CD14-positive monocyte (primary cell): ENCODE measurements around the gene NARF. TPM values are rescaled to one million over a fixed set of nuclear protein-coding genes. Genes with fewer than 3 reads are reported as not detected.
"Not testable (repeated sequence)": the region's sequence is repeated elsewhere in the genome, so short reads cannot be mapped to it uniquely, and the experiment has no call there.

Experiments
- DNase-seq, 3 donors: peaks; one replicate each; pipeline ENCODE4 v3.0.0-alpha.2; 2011 to 2022
- H2AFZ ChIP-seq: 2 replicates; pipeline ENCODE4 v1.6.0; 2012; ENCODE audit warnings: mild to moderate bottlenecking, low read depth, low read length, inconsistent platforms; ENCODE audit not compliant: insufficient read depth, poor library complexity, severe bottlenecking
- H3K27ac ChIP-seq, 2 donors: 1 replicate in 1 of 2; 2 replicates in 1 of 2; pipeline ENCODE4 v1.5.1; 2012 to 2013; ENCODE audit warnings: low read length in 2 of 2, control low read depth in 1 of 2, inconsistent platforms in 1 of 2, low read depth in 1 of 2, mild to moderate bottlenecking in 1 of 2
- H3K27me3 ChIP-seq, 2 donors: one replicate each; pipeline versions ENCODE4 v1.6.0 to v1.6.1; 2011 to 2013; ENCODE audit warnings: low read length in 2 of 2; ENCODE audit not compliant: control insufficient read depth in 2 of 2, insufficient read depth in 2 of 2
- H3K36me3 ChIP-seq, 2 donors: replicated peaks in 1 of 2; 1 replicate in 1 of 2; 2 replicates in 1 of 2; pipeline versions ENCODE4 v1.5.1 to v1.6.1; 2012 to 2013; ENCODE audit warnings: low read length in 2 of 2, control low read depth in 1 of 2, inconsistent platforms in 1 of 2, mild to moderate bottlenecking in 1 of 2; ENCODE audit not compliant: insufficient read depth in 2 of 2, control insufficient read depth in 1 of 2
- H3K4me1 ChIP-seq, 2 donors: 1 replicate in 1 of 2; 2 replicates in 1 of 2; pipeline versions ENCODE4 v1.5.1 to v1.6.1; 2012 to 2013; ENCODE audit warnings: low read length in 2 of 2, control low read depth in 1 of 2, inconsistent platforms in 1 of 2, mild to moderate bottlenecking in 1 of 2, moderate library complexity in 1 of 2; ENCODE audit not compliant: insufficient read depth in 2 of 2, control insufficient read depth in 1 of 2
- H3K4me2 ChIP-seq: replicated peaks from 2 replicates; pipeline ENCODE3; 2012; ENCODE audit warnings: low read length, moderate library complexity, mild to moderate bottlenecking; ENCODE audit not compliant: poor library complexity, severe bottlenecking; ENCODE audit errors: extremely low read depth
- H3K4me3 ChIP-seq, 3 experiments: fragments of 200-600 bp in 1 of 3; sonication (generic) in 1 of 3; replicated peaks in 1 of 3; 1 replicate in 2 of 3; 2 replicates in 1 of 3; pipeline ENCODE4 v1.5.1; 2011 to 2013; ENCODE audit warnings: low read length in 3 of 3, mild to moderate bottlenecking in 3 of 3, control low read depth in 2 of 3, low read depth in 2 of 3, inconsistent platforms in 1 of 3, moderate library complexity in 1 of 3
- H3K79me2 ChIP-seq: 2 replicates; pipeline ENCODE4 v1.6.0; 2012; ENCODE audit warnings: mild to moderate bottlenecking, control low read depth, inconsistent platforms, low read length, moderate library complexity; ENCODE audit not compliant: insufficient read depth
- H3K9ac ChIP-seq: 2 replicates; pipeline ENCODE4 v1.6.0; 2017; ENCODE audit warnings: low read length, mild to moderate bottlenecking; ENCODE audit not compliant: insufficient read depth, poor library complexity, severe bottlenecking
- H3K9me3 ChIP-seq, 2 donors: replicated peaks in 1 of 2; 1 replicate in 1 of 2; 2 replicates in 1 of 2; pipeline versions ENCODE4 v1.5.1 to v1.6.1; 2012 to 2013; ENCODE audit warnings: low read length in 2 of 2, control low read depth in 1 of 2; ENCODE audit not compliant: control insufficient read depth in 1 of 2, insufficient read depth in 1 of 2
- H4K20me1 ChIP-seq: 2 replicates; pipeline ENCODE4 v1.6.0; 2012; ENCODE audit warnings: mild to moderate bottlenecking, low read length, control low read depth, moderate library complexity; ENCODE audit not compliant: insufficient read depth
- H3K27ac Mint-ChIP-seq, 7 donors: one replicate each; pipeline ENCODE4 v1.8.0; 2020; ENCODE audit warnings: mild to moderate bottlenecking in 7 of 7, mixed read lengths in 7 of 7, moderate library complexity in 6 of 7, inconsistent platforms in 2 of 7
- H3K27me3 Mint-ChIP-seq, 3 donors: one replicate each; pipeline ENCODE4 v1.8.0; 2021 to 2022; ENCODE audit warnings: low read depth in 3 of 3, mild to moderate bottlenecking in 3 of 3, mixed read lengths in 3 of 3, moderate library complexity in 3 of 3, inconsistent platforms in 1 of 3
- H3K36me3 Mint-ChIP-seq, 2 donors: one replicate each; pipeline ENCODE4 v1.8.0; 2020; ENCODE audit warnings: mixed read lengths in 2 of 2, inconsistent platforms in 1 of 2, mild to moderate bottlenecking in 1 of 2
- H3K4me1 Mint-ChIP-seq: one replicate; pipeline ENCODE4 v1.8.0; 2020; ENCODE audit warnings: mild to moderate bottlenecking, mixed read lengths
- H3K4me3 Mint-ChIP-seq, 2 donors: one replicate each; pipeline ENCODE4 v1.8.0; 2020; ENCODE audit warnings: mild to moderate bottlenecking in 2 of 2, mixed read lengths in 2 of 2, moderate library complexity in 1 of 2
- H3K9me3 Mint-ChIP-seq, 7 donors: one replicate each; pipeline ENCODE4 v1.8.0; 2020 to 2022; ENCODE audit warnings: mixed read lengths in 7 of 7, mild to moderate bottlenecking in 6 of 7, moderate library complexity in 6 of 7, inconsistent platforms in 2 of 7
- WGBS: methylation state at CpG from one replicate; pipeline ENCODE4 v1.1.5; 2013; ENCODE audit warnings: missing lambda C conversion rate; ENCODE audit not compliant: insufficient coverage; 5-methylcytosine and 5-hydroxymethylcytosine counted together
- intact Hi-C, 2 donors: fragments of 100-400 bp; cut with micrococcal nuclease; formaldehyde crosslinking; loops; one replicate each; pipeline versions ENCODE4 v1.15.0 to v1.15.1; 2023
- polyA plus RNA-seq, 3 donors: library from polyadenylated mRNA; depleted of rRNA in 1 of 3; unstranded in 2 of 3; stranded (reverse) in 1 of 3; fragments of 300-500 nt in 2 of 3; fragments of >200 nt in 1 of 3; fragmentation: Illumina TruSeq in 2 of 3; gene quantifications; 1 replicate in 2 of 3; 2 replicates in 1 of 3; pipeline ENCODE4 v1.2.3, GENCODE V29; 2012 to 2021
- TF ChIP-seq, protein P1 (sequence below): fragments of 200-600 bp; IDR thresholded peaks from one replicate; pipeline ENCODE4 v1.8.0; 2022; ENCODE audit warnings: antibody characterized with exemption, mild to moderate bottlenecking

NARF gene
- polyA plus RNA-seq, 3 donors: 91.2 to 101 (median 100) TPM

DNA sequence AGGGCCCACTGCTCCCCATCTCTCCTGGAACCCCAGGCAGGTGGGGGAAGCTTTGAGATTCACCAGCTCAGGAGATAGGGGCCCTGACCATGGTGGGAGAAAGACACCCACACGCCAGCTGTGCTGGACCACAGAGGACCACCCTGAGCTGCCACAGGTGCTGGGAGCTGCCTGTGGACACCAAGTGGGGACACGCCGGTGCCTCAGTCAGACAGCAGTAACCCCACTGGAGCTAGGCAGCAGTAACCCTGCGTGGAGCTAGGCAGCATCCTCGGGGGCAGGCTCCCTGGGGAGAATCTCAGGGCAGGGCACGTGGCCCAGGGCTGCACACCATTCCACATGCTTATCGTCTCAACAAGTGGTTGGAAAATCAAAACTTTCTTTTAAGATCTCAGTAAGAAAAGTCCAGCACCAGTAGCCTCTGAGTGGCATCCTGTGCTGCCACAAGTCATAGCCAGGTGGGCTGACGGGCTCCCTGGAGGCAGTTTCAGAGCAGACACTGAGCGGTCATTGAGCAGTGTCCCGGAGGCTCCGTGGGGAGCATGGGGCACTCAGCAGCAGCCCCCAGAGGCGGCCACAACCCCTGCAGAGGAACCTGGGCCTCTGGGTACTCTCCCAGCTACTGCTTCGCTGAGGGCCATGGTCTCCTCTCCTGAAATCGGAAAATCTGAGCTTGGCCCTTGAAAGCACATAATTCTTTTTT, 48.4 kb upstream of the NARF start:
- Mint-ChIP-seq H3K9me3 (no peaks in the 10 kb centered on the region), H3K27ac (no peak overlapping the region), H3K4me3 (no peak overlapping the region), H3K27me3 (peaks cover 0 to 6% (median 3%) of the 10 kb centered on the region in 3 donors), H3K4me1 (peaks cover 20% of the 10 kb centered on the region), H3K36me3 (peaks cover 31 to 38% of the 10 kb centered on the region in 2 donors)
- Histone ChIP-seq H3K36me3 (peaks cover 3 to 34% of the 10 kb centered on the region in 2 donors), H3K4me3 (no peak overlapping the region), H3K4me2 (no peak overlapping the region), H3K27ac (no peak overlapping the region), H3K9ac (no peak overlapping the region), H3K79me2 (no peaks in the 10 kb centered on the region), H3K9me3 (no peaks in the 10 kb centered on the region), H2AFZ (no peak overlapping the region), H3K4me1 (peaks cover 7 to 8% of the 10 kb centered on the region in 2 donors), H3K27me3 (no peaks in the 10 kb centered on the region), H4K20me1 (peaks cover 24% of the 10 kb centered on the region)
- 96% methylated on average over 12 of the region's 14 CpGs for WGBS
- TF ChIP-seq, protein P1, sequence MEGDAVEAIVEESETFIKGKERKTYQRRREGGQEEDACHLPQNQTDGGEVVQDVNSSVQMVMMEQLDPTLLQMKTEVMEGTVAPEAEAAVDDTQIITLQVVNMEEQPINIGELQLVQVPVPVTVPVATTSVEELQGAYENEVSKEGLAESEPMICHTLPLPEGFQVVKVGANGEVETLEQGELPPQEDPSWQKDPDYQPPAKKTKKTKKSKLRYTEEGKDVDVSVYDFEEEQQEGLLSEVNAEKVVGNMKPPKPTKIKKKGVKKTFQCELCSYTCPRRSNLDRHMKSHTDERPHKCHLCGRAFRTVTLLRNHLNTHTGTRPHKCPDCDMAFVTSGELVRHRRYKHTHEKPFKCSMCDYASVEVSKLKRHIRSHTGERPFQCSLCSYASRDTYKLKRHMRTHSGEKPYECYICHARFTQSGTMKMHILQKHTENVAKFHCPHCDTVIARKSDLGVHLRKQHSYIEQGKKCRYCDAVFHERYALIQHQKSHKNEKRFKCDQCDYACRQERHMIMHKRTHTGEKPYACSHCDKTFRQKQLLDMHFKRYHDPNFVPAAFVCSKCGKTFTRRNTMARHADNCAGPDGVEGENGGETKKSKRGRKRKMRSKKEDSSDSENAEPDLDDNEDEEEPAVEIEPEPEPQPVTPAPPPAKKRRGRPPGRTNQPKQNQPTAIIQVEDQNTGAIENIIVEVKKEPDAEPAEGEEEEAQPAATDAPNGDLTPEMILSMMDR: no peak
- intact Hi-C loops: loop anchor here (5.0 kb wide), 1 partner anchor 58 kb away; no protein-coding TSS in a partner anchor
- DNase-seq: no peak

DNA sequence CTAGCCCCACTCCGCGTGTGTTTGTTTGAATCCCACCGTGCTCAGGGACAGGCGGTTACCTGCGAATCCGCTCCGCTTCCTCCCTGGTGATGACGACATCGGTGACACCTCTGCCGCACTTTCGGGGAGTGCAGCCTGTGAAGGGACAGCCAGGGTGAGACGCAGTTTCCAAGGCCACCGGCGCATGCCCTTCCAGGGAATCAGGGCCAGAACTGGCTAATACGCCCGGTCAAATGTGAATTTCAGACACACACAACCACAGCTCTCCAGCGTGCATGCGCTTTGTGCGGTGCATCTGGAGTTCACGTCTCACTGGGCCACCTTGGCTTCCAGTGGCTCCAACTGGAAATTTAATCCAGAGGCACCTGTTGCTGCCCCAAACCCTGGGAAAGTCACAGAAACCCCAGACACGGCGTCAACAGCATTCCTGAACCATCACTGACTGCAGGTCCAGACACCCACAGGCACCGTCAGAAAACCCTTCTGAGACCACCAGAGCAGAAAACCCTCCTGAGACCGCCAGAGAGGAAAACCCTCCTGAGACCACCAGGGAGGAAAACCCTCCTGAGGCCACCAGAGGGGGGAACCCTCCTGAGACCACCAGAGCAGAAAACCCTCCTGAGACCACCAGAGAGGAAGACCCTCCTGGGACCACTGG, 47.0 kb upstream of the NARF start:
- Histone ChIP-seq H3K4me1 (peaks cover 7 to 8% of the 10 kb centered on the region in 2 donors), H3K9ac (no peak overlapping the region), H3K36me3 (peaks cover 0 to 28% of the 10 kb centered on the region in 2 donors), H2AFZ (no peak overlapping the region), H4K20me1 (peaks cover 37% of the 10 kb centered on the region), H3K27ac (no peak overlapping the region), H3K4me2 (no peak overlapping the region), H3K27me3 (no peaks in the 10 kb centered on the region), H3K79me2 (no peaks in the 10 kb centered on the region), H3K4me3 (no peak overlapping the region), H3K9me3 (no peaks in the 10 kb centered on the region)
- no peak for DNase-seq
- Mint-ChIP-seq H3K36me3 (peaks cover 24 to 34% of the 10 kb centered on the region in 2 donors), H3K4me3 (no peak overlapping the region), H3K27me3 (peaks cover 0 to 6% (median 1%) of the 10 kb centered on the region in 3 donors), H3K27ac (no peak overlapping the region), H3K4me1 (peaks cover 20% of the 10 kb centered on the region), H3K9me3 (no peaks in the 10 kb centered on the region)
- intact Hi-C loops: loop anchor here (5.0 kb wide), 1 partner anchor 59 kb away; no protein-coding TSS in a partner anchor
- 96% methylated on average over 22 of the region's 24 CpGs for WGBS
- TF ChIP-seq, protein P1: no peak

DNA sequence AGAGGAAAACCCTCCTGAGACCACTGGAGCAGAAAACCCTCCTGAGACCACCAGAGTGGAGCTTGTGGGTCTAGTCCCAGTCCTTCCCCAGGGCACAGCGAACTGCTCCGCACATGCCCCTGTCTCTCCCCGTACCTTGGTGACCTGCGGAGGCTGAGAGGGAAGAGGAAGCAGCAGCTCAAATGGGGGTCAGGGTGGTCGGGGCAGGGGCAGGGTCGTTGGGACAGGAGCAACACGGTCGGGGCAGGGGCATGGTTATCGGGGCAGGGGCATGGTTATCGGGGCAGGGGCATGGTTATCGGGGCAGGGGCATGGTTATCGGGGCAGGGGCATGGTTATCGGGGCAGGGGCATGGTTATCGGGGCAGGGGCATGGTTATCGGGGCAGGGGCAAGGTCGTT, 46.5 kb upstream of the NARF start:
- H4K20me1 ChIP-seq: peaks cover 42% of the 10 kb centered on the region
- H3K4me2 ChIP-seq, H3K4me3 ChIP-seq, H3K27ac Mint-ChIP-seq, H3K4me3 Mint-ChIP-seq, DNase-seq, H3K27me3 ChIP-seq, H3K4me1 ChIP-seq, H3K9ac ChIP-seq, H3K27ac ChIP-seq, H3K79me2 ChIP-seq, H2AFZ ChIP-seq, H3K9me3 ChIP-seq, H3K9me3 Mint-ChIP-seq, H3K27me3 Mint-ChIP-seq: not testable (repeated sequence)
- intact Hi-C loops: loop anchor here (5.0 kb wide), 1 partner anchor 60 kb away; no protein-coding TSS in a partner anchor
- peaks cover 24 to 34% of the 10 kb centered on the region in 2 donors for H3K36me3 Mint-ChIP-seq
- 96% methylated on average over 14 of the region's 16 CpGs for WGBS
- H3K36me3 ChIP-seq: peaks cover 0 to 28% of the 10 kb centered on the region in 2 donors
- peaks cover 20% of the 10 kb centered on the region for H3K4me1 Mint-ChIP-seq
